Cardiac fibroblast (primary cell): Measurements from ENCODE around the gene NEURL1B.

ENCODE experiments used
- DNase-seq, 2 donors: peaks; one replicate each; pipeline versions ENCODE4 v3.0.0 to v3.0.0-alpha.2; 2010; ENCODE audit warnings: low read depth in 2 of 2
- H3K4me3 ChIP-seq, 2 donors: replicated peaks in 1 of 2; 1 replicate in 1 of 2; 2 replicates in 1 of 2; pipeline ENCODE4 v1.5.1; 2011; ENCODE audit warnings: low read depth in 2 of 2, low read length in 2 of 2, mild to moderate bottlenecking in 2 of 2, moderate library complexity in 1 of 2
- TF ChIP-seq, protein P1 (sequence below): IDR thresholded peaks from one replicate; pipeline ENCODE4 v1.5.1; 2011; ENCODE audit warnings: low read depth, mild to moderate bottlenecking, low read length, inconsistent platforms

Gene NEURL1B

DNA sequence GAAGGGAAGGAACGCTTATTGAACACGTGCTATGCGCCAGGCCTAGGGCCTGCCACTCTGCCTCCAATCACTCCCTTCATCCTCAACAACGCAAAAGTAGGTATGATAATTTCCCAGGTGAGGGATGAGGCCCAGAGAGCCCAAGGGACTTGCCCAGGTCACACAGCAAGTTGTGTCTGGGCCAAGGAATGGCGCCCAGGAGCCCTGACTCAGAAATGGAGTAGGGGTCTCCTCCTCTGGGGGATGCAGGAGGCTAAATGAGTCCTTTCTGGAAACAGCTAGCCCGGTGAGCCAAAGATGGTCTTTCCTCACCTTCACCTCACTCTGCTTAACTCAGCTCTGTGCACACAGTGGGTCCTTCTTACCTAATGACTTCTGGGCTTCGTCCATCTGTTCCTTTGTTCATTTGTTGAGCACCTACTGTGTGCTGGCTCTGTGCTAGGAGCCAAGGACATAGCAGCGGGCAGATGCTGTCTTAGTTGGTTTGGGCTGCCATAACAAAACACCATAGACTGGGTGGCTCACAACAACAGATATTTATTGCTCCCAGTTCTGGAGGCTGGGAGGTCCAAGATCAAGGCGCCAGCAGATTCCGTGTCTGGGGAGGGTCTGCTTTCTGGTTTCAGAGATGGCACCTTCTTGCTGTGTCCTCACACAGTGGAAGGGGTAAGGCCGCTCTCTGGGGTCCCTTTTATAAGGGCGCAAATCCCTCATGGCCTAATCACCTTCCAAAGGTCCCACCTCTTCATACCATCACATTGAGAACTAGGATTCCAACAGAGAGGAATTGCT, 22.3 kb upstream of the NEURL1B start:
- no peak overlapping the region for H3K4me3 ChIP-seq
- no peak for DNase-seq
- TF ChIP-seq, protein P1, sequence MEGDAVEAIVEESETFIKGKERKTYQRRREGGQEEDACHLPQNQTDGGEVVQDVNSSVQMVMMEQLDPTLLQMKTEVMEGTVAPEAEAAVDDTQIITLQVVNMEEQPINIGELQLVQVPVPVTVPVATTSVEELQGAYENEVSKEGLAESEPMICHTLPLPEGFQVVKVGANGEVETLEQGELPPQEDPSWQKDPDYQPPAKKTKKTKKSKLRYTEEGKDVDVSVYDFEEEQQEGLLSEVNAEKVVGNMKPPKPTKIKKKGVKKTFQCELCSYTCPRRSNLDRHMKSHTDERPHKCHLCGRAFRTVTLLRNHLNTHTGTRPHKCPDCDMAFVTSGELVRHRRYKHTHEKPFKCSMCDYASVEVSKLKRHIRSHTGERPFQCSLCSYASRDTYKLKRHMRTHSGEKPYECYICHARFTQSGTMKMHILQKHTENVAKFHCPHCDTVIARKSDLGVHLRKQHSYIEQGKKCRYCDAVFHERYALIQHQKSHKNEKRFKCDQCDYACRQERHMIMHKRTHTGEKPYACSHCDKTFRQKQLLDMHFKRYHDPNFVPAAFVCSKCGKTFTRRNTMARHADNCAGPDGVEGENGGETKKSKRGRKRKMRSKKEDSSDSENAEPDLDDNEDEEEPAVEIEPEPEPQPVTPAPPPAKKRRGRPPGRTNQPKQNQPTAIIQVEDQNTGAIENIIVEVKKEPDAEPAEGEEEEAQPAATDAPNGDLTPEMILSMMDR: no peak

DNA sequence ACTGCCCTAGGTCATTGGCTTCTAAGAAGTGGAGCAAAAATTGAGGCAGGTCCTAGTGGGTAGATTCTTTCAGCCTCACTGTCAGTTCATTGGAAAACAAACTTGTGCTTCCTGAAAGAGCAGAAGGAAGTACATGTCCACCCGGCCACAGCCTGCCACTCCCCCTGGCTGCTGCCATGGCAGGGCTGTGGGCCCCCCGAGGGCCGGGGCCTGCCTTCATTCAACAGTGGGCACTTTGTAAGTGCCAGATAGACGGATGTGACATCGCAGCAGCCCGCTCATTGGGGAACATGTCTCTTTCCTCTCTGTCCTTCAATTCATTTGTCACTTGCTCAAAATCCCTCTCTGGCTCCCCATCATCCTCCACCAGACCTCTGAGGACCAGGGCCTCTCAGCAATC, 20.6 kb upstream of the NEURL1B start:
- TF ChIP-seq, protein P1: no peak
- no peak overlapping the region for H3K4me3 ChIP-seq
- no peak for DNase-seq

DNA sequence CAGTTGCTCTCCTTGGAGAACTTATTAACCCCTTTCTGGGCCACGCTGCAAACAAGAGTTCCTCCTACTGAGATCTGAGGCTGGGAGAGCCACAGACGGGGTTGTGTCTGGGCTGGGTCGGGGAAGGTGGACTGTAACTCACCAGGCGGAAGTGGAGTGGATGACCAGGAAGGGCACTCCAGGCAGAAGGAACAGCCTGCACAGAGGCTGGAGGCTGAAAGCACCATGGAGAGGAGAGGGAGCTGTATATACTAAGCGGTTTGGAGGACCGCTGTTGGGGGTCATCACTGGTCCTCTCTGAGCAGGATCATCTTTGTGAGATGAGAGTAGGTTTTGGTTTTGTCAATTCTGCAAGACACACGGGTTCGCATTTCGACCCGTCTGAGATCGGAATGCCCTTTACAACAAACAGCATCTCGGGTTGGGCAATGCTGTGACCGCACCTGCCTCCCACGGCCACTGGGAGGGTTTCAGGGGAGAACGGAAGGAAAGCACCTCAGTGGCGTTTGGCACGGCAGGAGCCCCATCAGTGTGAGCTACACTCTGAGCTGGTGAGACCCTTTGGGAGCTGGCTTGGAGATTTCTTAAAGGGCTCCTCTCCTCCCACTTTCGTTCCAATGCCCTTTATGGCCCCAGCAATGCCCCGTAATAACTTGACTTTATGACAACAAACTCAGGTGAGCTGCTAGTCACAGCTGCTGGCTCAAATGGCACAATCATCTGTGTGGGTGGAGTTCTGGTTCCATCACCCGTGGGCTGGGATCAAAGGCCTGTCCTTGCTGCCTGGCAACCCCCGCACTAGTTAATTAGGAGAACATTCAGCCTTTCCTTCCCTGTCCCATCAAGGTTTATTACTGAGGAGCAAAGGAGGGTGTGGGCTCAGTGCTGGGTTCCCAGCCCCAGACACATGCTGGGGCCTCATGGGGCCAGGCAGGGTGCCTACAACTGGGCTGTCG, 18.7 kb upstream of the NEURL1B start:
- no peak overlapping the region for H3K4me3 ChIP-seq
- no peak for DNase-seq
- TF ChIP-seq, protein P1: no peak

DNA sequence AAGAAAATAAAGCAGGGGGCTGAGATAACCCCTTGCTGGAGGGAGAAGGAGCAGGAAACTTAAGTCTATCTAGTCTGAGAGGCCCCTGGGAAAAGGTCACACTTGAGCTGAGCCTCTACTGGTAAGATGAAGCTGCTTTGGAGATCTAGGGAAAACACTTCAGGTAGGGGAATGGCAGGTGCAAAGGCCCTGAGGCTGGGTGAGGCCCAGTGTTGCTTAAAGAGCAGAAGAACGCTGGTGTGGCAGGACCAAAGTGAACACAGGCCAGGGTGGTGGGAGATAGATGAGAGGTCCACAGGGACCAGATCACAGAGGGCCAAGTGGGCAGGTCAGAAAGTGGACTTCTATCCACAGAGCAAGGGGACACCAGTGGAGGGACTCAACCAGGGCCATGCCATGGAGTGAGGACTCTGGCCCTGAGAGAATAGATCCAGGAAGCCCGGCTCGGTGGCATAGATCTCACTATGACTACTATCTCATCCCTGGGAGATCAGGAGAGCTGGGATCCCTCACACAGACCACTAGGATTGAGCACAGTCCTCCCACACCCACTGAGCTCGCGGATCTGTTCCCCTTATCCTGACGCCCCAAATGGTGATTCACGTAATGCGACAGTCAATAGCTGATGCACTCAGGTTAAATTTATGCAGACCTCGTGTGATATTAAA, 17.6 kb upstream of the NEURL1B start:
- TF ChIP-seq, protein P1: no peak
- H3K4me3 ChIP-seq: no peak overlapping the region
- DNase-seq: no peak

DNA sequence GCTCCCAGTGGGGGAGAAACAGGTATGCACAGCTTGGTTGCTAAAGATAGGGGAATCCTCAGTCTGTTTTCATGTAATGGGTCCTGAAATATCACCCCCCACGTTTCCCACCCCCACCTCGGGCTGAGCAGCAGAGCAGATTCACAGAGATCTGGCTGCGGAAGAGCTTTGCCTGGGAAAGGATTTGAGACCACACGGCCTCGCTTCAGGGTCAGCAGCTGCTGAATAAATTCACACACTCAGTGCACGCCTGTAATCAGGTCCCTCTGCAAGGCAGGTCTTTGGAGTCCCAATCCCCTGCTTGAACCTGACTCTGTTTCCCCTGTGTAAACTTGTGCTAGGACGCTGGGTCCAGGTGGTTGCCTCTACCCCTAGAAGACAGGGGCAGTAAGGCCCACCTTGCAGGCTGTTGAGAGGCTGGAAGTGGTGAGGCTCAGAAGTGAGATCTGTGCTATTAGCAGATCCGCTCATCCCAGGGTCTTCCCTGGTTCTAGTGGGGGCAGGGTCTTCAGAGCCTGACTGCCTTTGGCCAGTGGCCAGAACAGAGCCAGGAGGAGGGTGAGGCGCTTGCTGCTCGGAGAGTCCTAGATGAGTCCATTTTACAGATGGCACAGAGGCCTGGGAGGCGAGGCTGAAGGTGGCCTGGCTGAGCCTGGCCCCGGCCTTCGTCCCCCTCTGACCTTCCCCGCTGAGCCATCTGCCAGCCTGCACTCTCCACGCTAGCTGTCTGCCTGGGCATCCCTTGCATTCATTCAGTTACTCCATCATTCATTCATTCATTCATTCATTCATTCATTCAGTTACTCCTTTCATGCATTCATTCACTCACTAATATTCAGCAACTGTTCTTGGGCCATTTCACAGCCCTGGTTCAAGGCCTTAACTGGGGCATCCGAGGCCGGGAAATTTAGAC, 16.7 kb upstream of the NEURL1B start:
- no peak for DNase-seq
- H3K4me3 ChIP-seq: no peak overlapping the region
- TF ChIP-seq, protein P1: no peak
